Putamen (tissue), 1 donor: ENCODE results near the gene KCNK17.
A peak's percentile ranks its signal among the peaks of the same experiment; 100 is the strongest.

Source experiments
- DNase-seq: peaks from one replicate; pipeline ENCODE4 v3.0.0-alpha.2; 2016; ENCODE audit warnings: low spot score

The KCNK17 gene

GRCh38 chr6:39335780-39336545, 21.7 kb upstream of the KCNK17 start:
- no peak for DNase-seq

GRCh38 chr6:39333644-39334438, 19.6 kb upstream of the KCNK17 start:
- DNase-seq = no peak

GRCh38 chr6:39330476-39330875, 16.3 kb upstream of the KCNK17 start:
- no peak for DNase-seq

- no peak for DNase-seq
Measured at GRCh38 chr6:39330057-39330456, 15.8 kb upstream of the KCNK17 start.

- DNase-seq = no peak
Measured at GRCh38 chr6:39328066-39328465, 13.8 kb upstream of the KCNK17 start.

- DNase-seq = no peak
Measured at GRCh38 chr6:39327507-39327906, 13.3 kb upstream of the KCNK17 start.

- no peak for DNase-seq
Measured at GRCh38 chr6:39322306-39322850, 8.2 kb upstream of the KCNK17 start, which contains the start of gene KCNK16. TSS of gene KCNK16 (minus strand) at chr6:39322702. CDS start at chr6:39322540, 162 bp downstream.

- DNase-seq = no peak
Measured at GRCh38 chr6:39321761-39322160, 7.5 kb upstream of the KCNK17 start.

- DNase-seq = no peak
Measured at GRCh38 chr6:39320363-39320984, 6.3 kb upstream of the KCNK17 start.

GRCh38 chr6:39319621-39320362, 5.6 kb upstream of the KCNK17 start:
- no peak for DNase-seq

- DNase-seq = no peak
Measured at GRCh38 chr6:39317256-39317655, 3.0 kb upstream of the KCNK17 start.

- DNase-seq = no peak
Measured at GRCh38 chr6:39313526-39314272, 520 bp downstream of the KCNK17 start.

GRCh38 chr6:39312912-39313525, 1.2 kb downstream of the KCNK17 start:
- no peak for DNase-seq

GRCh38 chr6:39310542-39310941, 3.7 kb downstream of the KCNK17 start:
- DNase-seq = no peak

GRCh38 chr6:39309942-39310531, 4.2 kb downstream of the KCNK17 start:
- DNase-seq = peak; percentile 39

GRCh38 chr6:39307462-39307861, 6.8 kb downstream of the KCNK17 start:
- DNase-seq = no peak

GRCh38 chr6:39304951-39305350, 9.3 kb downstream of the KCNK17 start:
- no peak for DNase-seq

GRCh38 chr6:39303425-39304153, 10.6 kb downstream of the KCNK17 start:
- DNase-seq = no peak

GRCh38 chr6:39302669-39303424, 11.4 kb downstream of the KCNK17 start:
- DNase-seq = peak; percentile 13
